ENCODE measurements around the gene INPP4A.

The INPP4A gene

GRCh38 chr2:98514096-98514639 lies 69.5 kb downstream of the INPP4A start:
- Mint-ChIP-seq H3K4me1 (ENCODE audit: low read depth) (peaks cover 75% of the 10 kb centered on the region), H3K9me3 (no peaks in the 10 kb centered on the region), H3K4me3 (no peak overlapping the region), H3K27ac (peak overlapping the region; percentile 37), H3K36me3 (ENCODE audit: low read depth) (peaks cover 2% of the 10 kb centered on the region), H3K27me3 (no peaks in the 10 kb centered on the region)

GRCh38 chr2:98514879-98515249 lies 70.2 kb downstream of the INPP4A start:
- Mint-ChIP-seq H3K27me3 (no peaks in the 10 kb centered on the region), H3K36me3 (ENCODE audit: low read depth) (peaks cover 5% of the 10 kb centered on the region), H3K9me3 (no peaks in the 10 kb centered on the region), H3K27ac (peak overlapping the region; percentile 66), H3K4me3 (peak overlapping the region; percentile 17), H3K4me1 (ENCODE audit: low read depth) (peaks cover 68% of the 10 kb centered on the region)

GRCh38 chr2:98515250-98515991 lies 70.8 kb downstream of the INPP4A start:
- peak overlapping the region; percentile 17 for H3K4me3 Mint-ChIP-seq
- peak overlapping the region; percentile 66 for H3K27ac Mint-ChIP-seq
- peaks cover 63% of the 10 kb centered on the region for H3K4me1 Mint-ChIP-seq (ENCODE audit: low read depth)
- no peaks in the 10 kb centered on the region for H3K27me3 Mint-ChIP-seq
- no peaks in the 10 kb centered on the region for H3K9me3 Mint-ChIP-seq
- peaks cover 5% of the 10 kb centered on the region for H3K36me3 Mint-ChIP-seq (ENCODE audit: low read depth)

DNA sequence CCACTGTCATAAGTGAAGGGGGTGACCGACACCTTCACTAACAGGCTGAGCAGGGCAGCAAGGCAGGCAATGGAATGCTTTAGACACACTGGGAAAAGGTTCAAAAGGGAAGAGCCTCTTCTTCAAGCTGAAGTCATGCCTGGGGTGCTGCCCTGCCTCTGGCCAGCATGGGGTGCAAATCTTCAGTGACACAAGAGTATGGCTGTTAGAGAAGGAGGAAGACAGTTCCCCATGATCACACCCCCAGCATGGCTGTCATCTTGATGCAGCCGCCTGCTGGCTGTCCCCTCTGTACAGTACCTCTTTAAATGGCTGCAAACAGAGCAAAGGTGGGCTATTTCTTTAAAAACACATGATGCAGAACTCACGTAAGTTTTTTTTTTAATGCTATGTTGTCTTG lies 71.9 kb downstream of the INPP4A start:
- Mint-ChIP-seq H3K4me3 (no peak overlapping the region), H3K9me3 (no peaks in the 10 kb centered on the region), H3K4me1 (ENCODE audit: low read depth) (peaks cover 59% of the 10 kb centered on the region), H3K27ac (no peak overlapping the region), H3K27me3 (no peaks in the 10 kb centered on the region), H3K36me3 (ENCODE audit: low read depth) (peaks cover 5% of the 10 kb centered on the region)

GRCh38 chr2:98517636-98518035 lies 73.0 kb downstream of the INPP4A start:
- Mint-ChIP-seq H3K27me3 (no peaks in the 10 kb centered on the region), H3K4me1 (ENCODE audit: low read depth) (peaks cover 49% of the 10 kb centered on the region), H3K9me3 (no peaks in the 10 kb centered on the region)

GRCh38 chr2:98518101-98518500 lies 73.4 kb downstream of the INPP4A start:
- Mint-ChIP-seq H3K27me3 (no peaks in the 10 kb centered on the region), H3K9me3 (no peaks in the 10 kb centered on the region), H3K4me1 (ENCODE audit: low read depth) (peaks cover 49% of the 10 kb centered on the region), H3K36me3 (ENCODE audit: low read depth) (peaks cover 14% of the 10 kb centered on the region), H3K27ac (no peak overlapping the region), H3K4me3 (no peak overlapping the region)

More at GRCh38 chr2:98517636-98518035, 73.0 kb downstream of the INPP4A start:
- Mint-ChIP-seq H3K4me3 (no peak overlapping the region), H3K36me3 (ENCODE audit: low read depth) (peaks cover 10% of the 10 kb centered on the region), H3K27ac (no peak overlapping the region)

DNA sequence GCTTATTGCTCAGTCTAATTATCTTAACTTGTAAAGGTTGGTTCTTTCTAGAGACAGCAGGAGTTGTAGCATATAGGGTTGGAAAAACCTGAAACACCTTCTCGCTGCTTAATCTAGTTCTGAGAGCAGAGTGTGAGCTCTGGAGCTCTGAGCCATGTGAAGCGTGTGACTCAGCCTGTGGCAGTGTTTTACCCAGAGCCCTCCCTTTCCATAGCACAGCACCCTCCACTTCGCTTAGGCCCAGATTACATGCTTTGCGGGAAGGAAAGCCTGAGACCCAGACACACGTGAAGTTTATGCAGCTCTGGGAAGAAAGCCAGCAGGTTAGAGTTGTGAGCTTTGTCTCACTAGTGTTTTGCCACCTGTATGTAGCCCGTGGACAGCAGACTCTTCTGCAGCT lies 74.5 kb downstream of the INPP4A start:
- Mint-ChIP-seq H3K9me3 (no peaks in the 10 kb centered on the region), H3K36me3 (ENCODE audit: low read depth) (peaks cover 19% of the 10 kb centered on the region), H3K27me3 (no peaks in the 10 kb centered on the region), H3K4me1 (ENCODE audit: low read depth) (peaks cover 41% of the 10 kb centered on the region), H3K27ac (no peak overlapping the region), H3K4me3 (no peak overlapping the region)

DNA sequence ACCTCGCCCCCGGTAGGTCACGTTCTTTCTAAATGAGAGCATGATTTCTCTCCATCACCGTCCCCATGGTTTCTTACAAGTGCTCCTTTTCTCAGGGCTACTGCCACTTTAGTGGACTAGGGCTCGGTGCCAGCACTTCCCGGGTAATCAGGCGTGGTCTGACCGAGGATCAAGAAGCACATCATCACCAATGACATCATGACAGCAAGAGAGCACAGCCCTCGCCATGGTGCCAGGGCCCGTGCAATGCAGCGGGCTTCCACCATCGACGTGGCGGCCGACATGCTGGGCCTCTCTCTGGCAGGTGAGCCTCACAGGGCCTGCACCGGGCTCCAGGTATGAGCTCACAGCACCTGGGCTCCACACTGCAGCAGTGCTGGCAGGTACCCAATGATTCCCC lies 75.2 kb downstream of the INPP4A start:
- H3K4me3 Mint-ChIP-seq: no peak overlapping the region
- H3K27ac Mint-ChIP-seq: no peak overlapping the region
- peaks cover 37% of the 10 kb centered on the region for H3K4me1 Mint-ChIP-seq (ENCODE audit: low read depth)
- peaks cover 21% of the 10 kb centered on the region for H3K36me3 Mint-ChIP-seq (ENCODE audit: low read depth)
- H3K9me3 Mint-ChIP-seq: no peaks in the 10 kb centered on the region
- no peaks in the 10 kb centered on the region for H3K27me3 Mint-ChIP-seq

DNA sequence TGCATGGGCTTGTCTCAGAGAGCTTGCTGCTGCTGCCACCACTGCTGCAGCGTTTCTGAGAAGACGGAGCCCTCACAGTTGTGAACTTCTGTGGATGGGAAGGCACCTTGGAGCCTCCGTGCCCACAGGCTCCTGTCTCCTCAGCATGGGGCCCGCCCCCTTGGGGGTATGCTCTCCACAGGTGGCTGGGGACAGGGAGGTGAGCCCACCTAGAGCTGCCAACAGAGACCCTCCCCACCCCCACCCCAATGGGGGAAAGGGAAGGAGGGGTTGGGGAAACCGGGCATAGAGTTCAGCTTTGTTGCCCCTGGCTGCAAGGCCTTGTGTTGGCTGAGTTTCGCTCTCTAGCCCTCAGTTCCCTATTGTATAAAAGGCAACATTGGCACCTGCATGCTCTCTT lies 76.1 kb downstream of the INPP4A start:
- Mint-ChIP-seq H3K4me1 (ENCODE audit: low read depth) (peaks cover 28% of the 10 kb centered on the region), H3K4me3 (no peak overlapping the region), H3K9me3 (no peaks in the 10 kb centered on the region), H3K27me3 (no peaks in the 10 kb centered on the region), H3K27ac (no peak overlapping the region), H3K36me3 (ENCODE audit: low read depth) (peaks cover 29% of the 10 kb centered on the region)

GRCh38 chr2:98521266-98521665 lies 76.6 kb downstream of the INPP4A start:
- Mint-ChIP-seq H3K27ac (no peak overlapping the region), H3K27me3 (no peaks in the 10 kb centered on the region), H3K4me3 (no peak overlapping the region), H3K36me3 (ENCODE audit: low read depth) (peaks cover 29% of the 10 kb centered on the region), H3K4me1 (ENCODE audit: low read depth) (peaks cover 24% of the 10 kb centered on the region), H3K9me3 (no peaks in the 10 kb centered on the region)

GRCh38 chr2:98522854-98523253 lies 78.2 kb downstream of the INPP4A start:
- H3K27ac Mint-ChIP-seq: no peak overlapping the region
- H3K36me3 Mint-ChIP-seq (ENCODE audit: low read depth): peaks cover 30% of the 10 kb centered on the region

DNA sequence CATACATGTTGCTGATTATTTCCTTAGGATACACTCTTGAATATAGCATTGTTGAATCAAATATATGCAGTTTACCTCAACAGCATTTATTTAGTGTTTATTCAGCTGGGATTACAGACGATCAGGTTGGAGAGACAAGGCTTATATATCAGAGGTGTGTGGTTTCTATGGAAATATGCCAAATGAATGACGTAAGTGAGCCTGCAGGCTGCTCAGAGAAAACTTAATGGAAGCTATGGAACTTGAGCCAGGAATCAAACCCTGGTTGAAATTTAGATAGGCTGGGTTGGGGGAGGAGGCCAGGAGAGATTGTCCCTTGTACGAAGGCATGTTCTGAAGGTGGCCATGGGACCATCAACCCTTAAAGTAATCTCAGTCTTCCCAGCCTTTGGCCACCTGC lies 79.5 kb downstream of the INPP4A start:
- H3K27me3 Mint-ChIP-seq: no peaks in the 10 kb centered on the region
- H3K36me3 Mint-ChIP-seq (ENCODE audit: low read depth): peaks cover 34% of the 10 kb centered on the region
- no peak overlapping the region for H3K4me3 Mint-ChIP-seq
- H3K4me1 Mint-ChIP-seq (ENCODE audit: low read depth): peaks cover under 1% of the 10 kb centered on the region
- no peaks in the 10 kb centered on the region for H3K9me3 Mint-ChIP-seq
- H3K27ac Mint-ChIP-seq: no peak overlapping the region

More at GRCh38 chr2:98522854-98523253, 78.2 kb downstream of the INPP4A start:
- H3K9me3 Mint-ChIP-seq: no peaks in the 10 kb centered on the region
- H3K4me3 Mint-ChIP-seq: no peak overlapping the region
- no peaks in the 10 kb centered on the region for H3K27me3 Mint-ChIP-seq
- H3K4me1 Mint-ChIP-seq (ENCODE audit: low read depth): peaks cover 9% of the 10 kb centered on the region

GRCh38 chr2:98528349-98528748 lies 83.7 kb downstream of the INPP4A start:
- Mint-ChIP-seq H3K27ac (no peak overlapping the region), H3K4me1 (ENCODE audit: low read depth) (no peaks in the 10 kb centered on the region), H3K27me3 (no peaks in the 10 kb centered on the region), H3K36me3 (ENCODE audit: low read depth) (peaks cover 26% of the 10 kb centered on the region), H3K9me3 (no peaks in the 10 kb centered on the region), H3K4me3 (no peak overlapping the region)

GRCh38 chr2:98530114-98530513 lies 85.5 kb downstream of the INPP4A start:
- H3K9me3 Mint-ChIP-seq: no peaks in the 10 kb centered on the region
- no peak overlapping the region for H3K4me3 Mint-ChIP-seq
- no peak overlapping the region for H3K27ac Mint-ChIP-seq
- H3K36me3 Mint-ChIP-seq (ENCODE audit: low read depth): peaks cover 23% of the 10 kb centered on the region
- H3K4me1 Mint-ChIP-seq (ENCODE audit: low read depth): no peaks in the 10 kb centered on the region
- no peaks in the 10 kb centered on the region for H3K27me3 Mint-ChIP-seq

- peaks cover 37% of the 10 kb centered on the region for H3K36me3 Mint-ChIP-seq (ENCODE audit: low read depth)
- no peak overlapping the region for H3K27ac Mint-ChIP-seq
- H3K4me1 Mint-ChIP-seq (ENCODE audit: low read depth): no peaks in the 10 kb centered on the region
- no peaks in the 10 kb centered on the region for H3K27me3 Mint-ChIP-seq
- H3K4me3 Mint-ChIP-seq: no peak overlapping the region
- no peaks in the 10 kb centered on the region for H3K9me3 Mint-ChIP-seq
Observed at GRCh38 chr2:98532756-98533155, 88.1 kb downstream of the INPP4A start.

DNA sequence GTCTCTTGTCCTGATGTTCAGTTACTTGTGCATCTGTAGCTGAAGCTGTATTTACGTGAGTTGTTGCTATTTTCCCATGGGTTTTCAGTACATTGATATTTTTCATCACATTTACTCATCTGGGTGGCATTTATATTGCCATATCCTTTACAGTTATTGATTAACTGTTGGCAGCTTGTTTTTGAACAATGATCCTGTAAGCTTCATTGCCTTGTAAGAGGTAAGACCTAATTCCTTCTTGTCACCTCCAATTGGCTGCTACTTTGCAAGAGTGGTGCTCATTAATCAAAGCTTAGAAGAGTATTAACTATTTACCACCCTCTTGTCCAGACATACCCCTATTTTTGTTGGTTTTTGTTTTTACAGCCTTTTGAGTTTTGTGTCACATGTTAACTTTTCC lies 88.9 kb downstream of the INPP4A start:
- Mint-ChIP-seq H3K27me3 (no peaks in the 10 kb centered on the region), H3K4me1 (ENCODE audit: low read depth) (no peaks in the 10 kb centered on the region), H3K36me3 (ENCODE audit: low read depth) (peaks cover 35% of the 10 kb centered on the region), H3K4me3 (no peak overlapping the region), H3K27ac (no peak overlapping the region), H3K9me3 (no peaks in the 10 kb centered on the region)
